K562 (cell line): ENCODE results near the gene PRUNE1. TPM values are rescaled to one million over a fixed set of nuclear protein-coding genes. Genes with fewer than 3 reads are reported as not detected.

ENCODE experiments used
- CSDE1 ChIP-seq, 2 experiments: fragments of 450-650 bp; IDR thresholded peaks; 2 replicates each; pipeline ENCODE4 v1.6.1; 2016; ENCODE audit warnings: mild to moderate bottlenecking in 1 of 2
- CXXC5 ChIP-seq: fragments of 250-450 bp; sonication (Bioruptor Pico); IDR thresholded peaks from 2 replicates; pipeline ENCODE4 v1.8.0; 2022; ENCODE audit warnings: inconsistent platforms, mild to moderate bottlenecking, moderate library complexity
- EWSR1 ChIP-seq: fragments of 450-650 bp; IDR thresholded peaks from 2 replicates; pipeline ENCODE4 v1.6.1; 2018; ENCODE audit warnings: borderline replicate concordance, mild to moderate bottlenecking, low read depth, moderate library complexity; ENCODE audit not compliant: partially characterized antibody
- JUND ChIP-seq, 2 experiments: IDR thresholded peaks; 2 replicates in 1 of 2; 3 replicates in 1 of 2; pipeline ENCODE4 v1.6.1; 2011; ENCODE audit warnings: borderline replicate concordance in 2 of 2, low read depth in 2 of 2, low read length in 2 of 2, improper control_type of control experiment in 1 of 2, missing biosample characterization in 1 of 2, missing genetic modification characterization in 1 of 2, missing genetic modification reagents in 1 of 2
- PREB ChIP-seq: sonication (generic); formaldehyde crosslinking; IDR thresholded peaks from 2 replicates; pipeline ENCODE4 v1.8.1; 2023; ENCODE audit warnings: mild to moderate bottlenecking, missing genetic modification reagents
- ZNF12 ChIP-seq: sonication (generic); formaldehyde crosslinking; IDR thresholded peaks from 2 replicates; pipeline ENCODE4 v1.4.0; 2020; ENCODE audit warnings: mild to moderate bottlenecking, missing genetic modification reagents
- ZNF133 ChIP-seq: fragments of 250-450 bp; sonication (Bioruptor Pico); IDR thresholded peaks from 2 replicates; pipeline ENCODE4 v1.4.0; 2020; ENCODE audit warnings: mild to moderate bottlenecking
- polyA plus RNA-seq, 8 experiments: library from polyadenylated mRNA; depleted of rRNA in 4 of 8; stranded (reverse) in 5 of 8; unstranded in 3 of 8; fragments of >200 nt; fragmentation: Nextera tagmentation in 2 of 8; fragmentation: Illumina TruSeq in 1 of 8; extraction: Ambion mirVana in 2 of 8; extraction: Trizol in 1 of 8; gene quantifications; 2 replicates each; pipeline versions ENCODE4 v1.2.1 to v1.2.3, GENCODE V29; 2011 to 2014; ENCODE audit warnings: inconsistent platforms in 1 of 8, missing spikeins in 1 of 8
- total RNA-seq, 7 experiments: library from RNA; depleted of rRNA in 6 of 7; stranded (reverse); fragments of >200 nt in 6 of 7; fragmentation: Illumina TruSeq in 2 of 7; extraction: Trizol in 2 of 7; gene quantifications; 2 replicates each; pipeline versions ENCODE4 v1.2.1 to v1.2.3, GENCODE V29; 2011 to 2021; ENCODE audit warnings: low replicate concordance in 1 of 7

PRUNE1 gene
- total and polyA plus RNA-seq, 9 of the 15 experiments (the other 6 are each of a cell fraction or from before 2014, with no cell fraction given), result 16.7 to 48.3 (median 26.2) TPM

DNA sequence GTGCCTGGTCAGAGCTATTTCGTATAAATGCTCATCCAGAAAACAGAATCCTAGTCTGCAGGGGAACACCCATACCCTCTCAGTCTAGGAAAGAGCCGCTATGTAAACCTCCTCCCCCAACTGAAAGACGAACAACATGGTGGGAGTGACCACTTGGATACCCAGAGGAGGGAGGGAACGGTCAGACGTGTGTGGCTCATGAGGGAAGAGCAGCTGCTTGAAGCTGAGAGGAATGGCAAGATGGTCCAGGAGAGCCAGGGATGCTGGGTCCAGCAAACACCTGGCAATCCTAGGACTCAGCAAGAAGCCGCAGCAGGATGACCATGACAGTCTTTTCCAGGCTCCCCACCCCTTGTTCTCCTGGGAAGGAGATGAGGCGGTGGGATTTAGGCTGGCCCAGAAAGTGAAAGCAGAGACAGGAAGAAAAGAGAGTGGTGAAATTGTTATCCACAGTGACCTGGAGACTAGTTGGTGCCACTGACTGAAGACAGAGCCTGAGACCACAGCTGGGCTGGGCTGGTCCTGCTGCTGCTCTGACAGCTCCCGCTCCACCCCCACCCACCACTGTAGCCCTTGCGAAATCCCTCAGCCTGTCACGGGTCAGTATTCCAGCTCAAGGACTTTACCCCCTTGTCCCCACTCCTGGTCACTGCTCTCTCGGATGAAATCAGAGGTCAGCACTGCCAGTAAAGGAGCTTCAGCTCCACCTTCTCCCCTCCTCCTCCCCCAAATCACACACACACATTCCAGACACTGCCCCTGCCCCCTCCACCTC is 37.3 kb upstream of the PRUNE1 start (continued):
- TF ChIP-seq ZNF133 (CRISPR knock-in tag) (no peak), CSDE1 (IDR thresholded peaks at IDR 0.05) (no peak), CXXC5 (no peak), EWSR1 (no peak), JUND (IDR thresholded peaks at IDR 0.05; ENCODE audit: borderline replicate concordance, low read depth, low read length) (no peak), JUND (tag; IDR thresholded peaks at IDR 0.05; ENCODE audit: borderline replicate concordance, low read depth, low read length) (no peak), ZNF12 (CRISPR knock-in tag) (no peak), PREB (no peak)
- TF ChIP-seq, all 486 proteins: peak for 11
